ENCODE results near the gene PDE8A. TPM values are rescaled to one million over a fixed set of nuclear protein-coding genes. Genes with fewer than 3 reads are reported as not detected.

Gene PDE8A
- total RNA-seq, 1 donor from 2014 or later = 43.4 TPM

DNA sequence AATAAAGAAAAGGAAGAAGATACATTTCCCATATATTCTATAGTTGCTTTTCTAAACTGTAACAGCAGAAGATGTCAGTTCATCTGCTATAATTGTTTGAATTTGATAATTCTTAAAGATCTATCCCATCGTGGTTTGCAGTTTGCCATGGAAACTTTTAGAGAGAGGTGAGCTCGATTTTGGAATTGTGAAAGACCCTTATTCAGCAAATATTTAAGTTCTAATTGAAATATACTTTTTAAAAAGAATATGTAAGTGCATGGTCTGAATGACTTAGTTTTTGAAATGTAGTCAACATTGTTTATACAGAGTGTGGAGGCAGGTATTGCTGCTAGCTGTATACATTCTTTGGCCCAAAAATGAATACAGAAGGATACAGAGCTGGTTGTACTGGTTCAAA lies 127.7 kb downstream of the PDE8A start:
- Mint-ChIP-seq H3K27me3 (ENCODE audit: unreplicated experiment) (no peaks in the 10 kb centered on the region), H3K9me3 (ENCODE audit: unreplicated experiment) (no peaks in the 10 kb centered on the region), H3K36me3 (ENCODE audit: low read depth, unreplicated experiment) (peaks cover 19% of the 10 kb centered on the region), H3K4me1 (ENCODE audit: unreplicated experiment) (peaks cover 9% of the 10 kb centered on the region), H3K27ac (ENCODE audit: unreplicated experiment) (no peak overlapping the region), H3K4me3 (ENCODE audit: unreplicated experiment) (no peak overlapping the region)
- no peak for DNase-seq (ENCODE audit: low spot score)
- TF ChIP-seq CTCF (IDR thresholded peaks at IDR 0.05; ENCODE audit: unreplicated experiment) = no peak

DNA sequence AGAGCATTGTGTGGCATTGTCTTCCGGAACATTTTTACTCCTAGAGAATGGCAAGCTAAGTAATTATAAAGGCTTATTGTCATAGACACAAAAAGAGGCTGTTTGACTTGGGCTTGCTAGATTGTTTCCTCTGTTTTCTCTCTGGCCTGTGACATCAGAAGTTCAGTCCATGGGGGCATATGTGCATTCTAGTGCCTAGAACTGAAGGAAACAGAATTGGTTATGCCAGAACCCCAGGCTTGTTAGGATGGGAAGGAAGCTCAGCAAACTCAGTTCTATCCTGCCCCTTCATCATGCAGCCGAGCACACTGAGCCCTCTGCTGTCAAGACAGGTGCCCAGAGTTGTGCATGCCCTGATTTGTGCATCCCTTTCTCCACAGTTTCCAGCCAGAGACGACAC lies 131.3 kb downstream of the PDE8A start:
- Mint-ChIP-seq H3K4me1 (ENCODE audit: unreplicated experiment) (peaks cover 6% of the 10 kb centered on the region), H3K27ac (ENCODE audit: unreplicated experiment) (no peak overlapping the region), H3K36me3 (ENCODE audit: low read depth, unreplicated experiment) (peaks cover 28% of the 10 kb centered on the region), H3K9me3 (ENCODE audit: unreplicated experiment) (no peaks in the 10 kb centered on the region), H3K27me3 (ENCODE audit: unreplicated experiment) (peaks cover 4% of the 10 kb centered on the region), H3K4me3 (ENCODE audit: unreplicated experiment) (no peak overlapping the region)
- DNase-seq (ENCODE audit: low spot score) = no peak
- TF ChIP-seq CTCF (IDR thresholded peaks at IDR 0.05; ENCODE audit: unreplicated experiment) = no peak

DNA sequence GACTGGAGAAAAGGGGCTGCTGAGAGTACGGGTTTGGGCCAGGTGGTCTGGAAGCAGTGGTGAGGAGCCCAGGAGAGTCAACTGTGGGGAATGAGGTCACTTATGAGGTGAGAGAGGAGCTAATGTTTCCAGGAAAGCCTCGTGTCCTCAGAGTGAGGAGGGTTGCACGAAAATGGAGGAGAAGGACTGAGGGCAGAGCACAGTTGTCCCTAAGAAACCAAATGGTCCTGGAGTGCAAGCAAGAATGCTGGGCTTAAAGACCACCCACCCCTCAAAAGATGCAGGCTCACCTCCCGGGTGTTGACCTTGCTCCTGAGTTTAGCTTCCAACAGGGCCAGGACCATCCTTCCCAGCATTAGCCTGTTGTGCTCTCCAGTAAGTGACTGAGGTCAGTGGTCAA lies 133.2 kb downstream of the PDE8A start:
- Mint-ChIP-seq H3K4me1 (ENCODE audit: unreplicated experiment) (peaks cover 6% of the 10 kb centered on the region), H3K27ac (ENCODE audit: unreplicated experiment) (no peak overlapping the region), H3K27me3 (ENCODE audit: unreplicated experiment) (peaks cover 7% of the 10 kb centered on the region), H3K9me3 (ENCODE audit: unreplicated experiment) (no peaks in the 10 kb centered on the region), H3K36me3 (ENCODE audit: low read depth, unreplicated experiment) (peaks cover 28% of the 10 kb centered on the region), H3K4me3 (ENCODE audit: unreplicated experiment) (peak overlapping the region; percentile 3)
- TF ChIP-seq CTCF (IDR thresholded peaks at IDR 0.05; ENCODE audit: unreplicated experiment) = no peak
- no peak for DNase-seq (ENCODE audit: low spot score)

DNA sequence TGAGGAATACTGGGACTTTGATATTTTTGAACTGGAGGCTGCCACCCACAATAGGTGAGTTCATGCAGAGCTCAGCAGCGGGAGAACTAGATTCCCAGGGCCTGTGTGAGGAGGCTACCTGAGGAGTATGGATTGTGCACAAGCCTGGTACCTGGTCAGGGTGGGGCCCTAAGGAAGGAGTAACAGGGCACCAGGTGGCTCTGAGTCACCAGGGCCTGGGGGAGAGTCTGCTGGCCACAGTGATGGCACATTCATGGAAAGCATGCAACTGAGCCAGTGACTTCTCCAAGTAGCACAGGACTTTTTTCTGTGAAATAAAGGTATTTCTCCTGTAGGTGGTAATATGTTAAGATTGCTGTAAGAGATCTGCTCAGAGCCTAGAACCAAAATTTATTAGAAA lies 134.4 kb downstream of the PDE8A start:
- H3K36me3 Mint-ChIP-seq (ENCODE audit: low read depth, unreplicated experiment) = peaks cover 28% of the 10 kb centered on the region
- no peak for TF ChIP-seq CTCF (IDR thresholded peaks at IDR 0.05; ENCODE audit: unreplicated experiment)
- H3K4me3 Mint-ChIP-seq (ENCODE audit: unreplicated experiment) = peak overlapping the region; percentile 8
- H3K27ac Mint-ChIP-seq (ENCODE audit: unreplicated experiment) = no peak overlapping the region
- DNase-seq (ENCODE audit: low spot score) = no peak
- no peaks in the 10 kb centered on the region for H3K9me3 Mint-ChIP-seq (ENCODE audit: unreplicated experiment)
- peaks cover 7% of the 10 kb centered on the region for H3K27me3 Mint-ChIP-seq (ENCODE audit: unreplicated experiment)
- peaks cover 6% of the 10 kb centered on the region for H3K4me1 Mint-ChIP-seq (ENCODE audit: unreplicated experiment)

GRCh38 chr15:85116494-85116893 lies 134.8 kb downstream of the PDE8A start:
- Mint-ChIP-seq H3K36me3 (ENCODE audit: low read depth, unreplicated experiment) (peaks cover 28% of the 10 kb centered on the region), H3K9me3 (ENCODE audit: unreplicated experiment) (no peaks in the 10 kb centered on the region), H3K27ac (ENCODE audit: unreplicated experiment) (no peak overlapping the region), H3K27me3 (ENCODE audit: unreplicated experiment) (peaks cover 7% of the 10 kb centered on the region), H3K4me1 (ENCODE audit: unreplicated experiment) (peaks cover 6% of the 10 kb centered on the region), H3K4me3 (ENCODE audit: unreplicated experiment) (no peak overlapping the region)
- TF ChIP-seq CTCF (IDR thresholded peaks at IDR 0.05; ENCODE audit: unreplicated experiment) = no peak
- DNase-seq (ENCODE audit: low spot score) = no peak

Measured in endothelial cell (in vitro differentiated cells).